CD4-positive, alpha-beta T cell treated with Interleukin-12 subunit alpha and Interleukin-12 subunit beta, for 1 hour (primary cell): ENCODE data around the gene MXRA8.
"Not testable (repeated sequence)": the region's sequence is repeated elsewhere in the genome, so short reads cannot be mapped to it uniquely, and the experiment has no call there.

Experiments used
- DNase-seq: peaks from one replicate; pipeline ENCODE4 v3.0.0-alpha.2; 2020

MXRA8 gene

GRCh38 chr1:1318777-1319645, 39.3 kb downstream of the MXRA8 start:
- no peak for DNase-seq

GRCh38 chr1:1318131-1318652, 40.2 kb downstream of the MXRA8 start:
- no peak for DNase-seq

GRCh38 chr1:1317420-1317819, 40.9 kb downstream of the MXRA8 start:
- DNase-seq: no peak

GRCh38 chr1:1316199-1316598, 42.2 kb downstream of the MXRA8 start:
- not testable (repeated sequence) for DNase-seq

- no peak for DNase-seq
Measured at GRCh38 chr1:1315435-1315954, 42.9 kb downstream of the MXRA8 start.

GRCh38 chr1:1314678-1315335, 43.5 kb downstream of the MXRA8 start:
- DNase-seq: no peak

GRCh38 chr1:1314237-1314586, 44.1 kb downstream of the MXRA8 start:
- DNase-seq: no peak

GRCh38 chr1:1313500-1314236, 44.7 kb downstream of the MXRA8 start:
- no peak for DNase-seq

- DNase-seq: no peak
Measured at GRCh38 chr1:1312450-1313314, 45.7 kb downstream of the MXRA8 start.

GRCh38 chr1:1311107-1312104, 46.9 kb downstream of the MXRA8 start:
- DNase-seq: no peak

GRCh38 chr1:1310476-1311053, 47.8 kb downstream of the MXRA8 start:
- no peak for DNase-seq

- no peak for DNase-seq
Measured at GRCh38 chr1:1310109-1310385, 48.3 kb downstream of the MXRA8 start.

- no peak for DNase-seq
Measured at GRCh38 chr1:1309251-1310108, 48.9 kb downstream of the MXRA8 start.

GRCh38 chr1:1308756-1309250, 49.6 kb downstream of the MXRA8 start:
- DNase-seq: no peak

- DNase-seq: peak; percentile 91
Measured at GRCh38 chr1:1307923-1308755, 50.2 kb downstream of the MXRA8 start, which contains the start of the genes ACAP3 and PUSL1. ACAP3 (minus strand) TSS chr1:1307930; CDS start chr1:1307815, 115 bp downstream. PUSL1 (plus strand) TSS chr1:1308597; CDS start chr1:1308644, 47 bp downstream.

GRCh38 chr1:1307261-1307922, 51.0 kb downstream of the MXRA8 start:
- DNase-seq: no peak

GRCh38 chr1:1306661-1307260, 51.6 kb downstream of the MXRA8 start:
- DNase-seq: no peak
